ENCODE results near the gene FCGR3B.
"Not testable (repeated sequence)": the region's sequence is repeated elsewhere in the genome, so short reads cannot be mapped to it uniquely, and the experiment has no call there.

FCGR3B gene

GRCh38 chr1:161638251-161638993 lies 7.4 kb upstream of the FCGR3B start:
- DNase-seq (ENCODE audit: low read depth), result not testable (repeated sequence)

DNA sequence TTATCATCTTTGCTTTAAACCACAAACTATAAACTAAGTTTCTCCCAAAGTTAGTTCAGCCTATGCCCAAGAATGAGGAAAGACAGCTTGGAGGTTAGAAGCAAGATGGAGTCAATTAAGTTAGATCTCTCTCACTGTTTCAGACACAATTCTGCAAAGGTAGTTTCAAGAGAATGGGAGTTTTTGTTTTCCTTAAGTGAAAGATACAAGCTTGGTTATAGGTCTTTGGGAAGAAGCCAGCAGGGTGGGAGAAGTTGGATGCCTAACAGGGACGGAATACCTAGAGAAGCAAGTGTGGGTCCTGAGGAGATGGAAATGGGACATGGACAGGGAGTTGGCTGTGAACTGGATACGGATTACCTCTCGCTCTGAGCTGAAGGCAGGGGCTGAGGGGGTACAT lies 6.0 kb upstream of the FCGR3B start:
- not testable (repeated sequence) for DNase-seq (ENCODE audit: low read depth)

DNA sequence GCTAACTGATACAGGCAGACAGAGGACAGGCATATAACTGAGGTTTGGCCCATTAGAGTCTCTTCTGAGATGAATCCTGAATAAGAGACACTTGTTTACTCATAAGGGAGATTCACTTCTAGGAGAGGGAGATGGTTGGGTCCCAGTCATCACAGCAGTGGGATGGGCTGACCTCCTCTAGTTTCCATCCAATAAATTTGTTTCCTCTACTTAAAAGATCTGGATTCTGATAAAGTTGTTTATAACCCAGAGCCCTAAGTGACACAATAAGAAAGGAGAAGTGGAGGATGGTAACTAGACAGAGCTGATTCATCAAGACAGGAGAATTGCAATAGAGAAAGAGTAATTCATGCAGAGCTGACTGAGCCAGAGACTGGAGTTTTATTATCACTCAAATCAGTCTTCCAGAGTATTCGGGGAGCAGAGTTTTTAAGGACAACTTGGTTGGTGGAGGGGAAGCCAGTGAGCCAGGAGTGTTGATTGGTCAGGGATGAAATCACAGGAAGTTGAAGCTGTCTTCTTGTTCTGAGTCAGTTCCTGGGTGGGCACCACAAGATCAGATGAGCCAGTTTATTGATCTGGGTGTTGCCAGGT lies 5.3 kb upstream of the FCGR3B start:
- DNase-seq (ENCODE audit: low read depth), result not testable (repeated sequence)

DNA sequence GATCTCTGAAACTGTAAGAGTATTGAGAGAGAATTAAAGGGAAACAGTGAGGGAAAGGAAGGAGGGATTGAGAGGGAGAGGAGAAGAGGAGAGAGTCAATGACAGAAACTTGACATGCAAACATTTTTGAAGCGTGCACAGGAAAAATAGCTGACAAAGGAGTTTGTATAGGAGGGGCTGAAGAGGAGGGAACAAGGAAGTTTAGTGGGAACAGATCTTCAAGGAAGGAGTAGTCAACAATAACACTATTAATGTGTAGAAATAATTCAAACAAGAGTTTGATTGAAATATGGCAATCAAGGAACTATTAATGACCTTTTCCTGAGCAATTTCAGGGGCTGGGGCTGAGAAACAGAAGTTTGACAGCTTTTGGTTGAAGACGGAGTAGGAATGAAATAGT lies 4.0 kb upstream of the FCGR3B start:
- not testable (repeated sequence) for DNase-seq (ENCODE audit: low read depth)

DNA sequence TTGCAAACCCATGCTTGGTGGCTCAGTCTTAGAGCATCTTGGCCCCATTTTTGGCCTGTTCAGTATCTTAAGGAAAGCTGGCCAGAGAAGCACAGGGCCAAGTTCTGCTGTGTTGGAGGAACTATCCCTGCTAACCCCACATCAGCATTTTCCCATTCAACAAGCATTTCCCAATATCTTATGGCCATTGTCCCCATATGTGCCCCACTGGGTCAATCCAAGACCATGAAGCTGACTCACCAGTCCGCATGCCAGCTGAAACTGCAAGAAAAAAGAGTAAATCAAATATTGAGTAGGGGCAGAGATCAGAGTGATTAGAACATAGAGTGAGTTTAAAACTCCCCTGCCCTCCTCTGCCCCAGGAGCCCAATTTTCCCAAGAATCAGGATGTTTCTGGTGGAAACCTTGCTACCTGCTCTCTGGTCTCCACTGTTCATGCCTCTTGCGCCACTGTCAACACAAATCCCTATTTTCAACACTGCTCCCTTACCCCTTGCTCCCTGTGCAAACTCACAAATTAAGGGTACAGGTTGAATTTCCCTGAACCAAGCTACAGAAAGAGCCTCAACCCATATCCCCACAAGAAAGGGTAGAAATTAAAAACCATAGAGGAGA lies 741 bp downstream of the FCGR3B start:
- DNase-seq (ENCODE audit: low read depth), result not testable (repeated sequence)

GRCh38 chr1:161626445-161627146 lies 4.4 kb downstream of the FCGR3B start:
- DNase-seq (ENCODE audit: low read depth), result not testable (repeated sequence)

GRCh38 chr1:161624605-161625004 lies 6.4 kb downstream of the FCGR3B start:
- DNase-seq (ENCODE audit: low read depth), result not testable (repeated sequence)

GRCh38 chr1:161623401-161624051 lies 7.5 kb downstream of the FCGR3B start:
- DNase-seq (ENCODE audit: low read depth), result not testable (repeated sequence)

GRCh38 chr1:161622054-161622453 lies 8.9 kb downstream of the FCGR3B start:
- not testable (repeated sequence) for DNase-seq (ENCODE audit: low read depth)

- DNase-seq (ENCODE audit: low read depth), result peak; percentile 33
Measured at GRCh38 chr1:161621181-161622000, 9.6 kb downstream of the FCGR3B start.

DNA sequence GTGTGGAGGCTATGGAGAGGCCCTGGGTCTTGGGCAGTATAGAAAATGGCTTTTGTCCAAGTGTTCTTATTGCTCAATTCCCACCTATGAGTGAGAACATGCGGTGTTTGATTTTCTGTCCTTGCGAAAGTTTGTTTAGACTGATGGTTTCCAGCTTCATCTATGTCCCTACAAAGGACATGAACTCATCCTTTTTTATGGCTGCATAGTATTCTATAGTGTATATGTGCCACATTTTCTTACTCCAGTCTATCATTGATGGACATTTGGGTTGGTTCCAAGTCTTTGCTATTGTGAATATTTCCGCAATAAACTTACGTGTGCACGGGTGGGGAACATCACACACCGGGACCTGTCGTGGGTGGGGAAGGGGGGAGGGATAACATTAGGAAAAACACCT lies 10.6 kb downstream of the FCGR3B start:
- not testable (repeated sequence) for DNase-seq (ENCODE audit: low read depth)

- not testable (repeated sequence) for DNase-seq (ENCODE audit: low read depth)
Measured at GRCh38 chr1:161618517-161618916, 12.5 kb downstream of the FCGR3B start.

GRCh38 chr1:161616417-161616816 lies 14.6 kb downstream of the FCGR3B start:
- DNase-seq (ENCODE audit: low read depth), result not testable (repeated sequence)

- DNase-seq (ENCODE audit: low read depth), result not testable (repeated sequence)
Measured at GRCh38 chr1:161613142-161613514, 17.8 kb downstream of the FCGR3B start.

- DNase-seq (ENCODE audit: low read depth), result peak; percentile 89
Measured at GRCh38 chr1:161612322-161613141, 18.4 kb downstream of the FCGR3B start.

DNA sequence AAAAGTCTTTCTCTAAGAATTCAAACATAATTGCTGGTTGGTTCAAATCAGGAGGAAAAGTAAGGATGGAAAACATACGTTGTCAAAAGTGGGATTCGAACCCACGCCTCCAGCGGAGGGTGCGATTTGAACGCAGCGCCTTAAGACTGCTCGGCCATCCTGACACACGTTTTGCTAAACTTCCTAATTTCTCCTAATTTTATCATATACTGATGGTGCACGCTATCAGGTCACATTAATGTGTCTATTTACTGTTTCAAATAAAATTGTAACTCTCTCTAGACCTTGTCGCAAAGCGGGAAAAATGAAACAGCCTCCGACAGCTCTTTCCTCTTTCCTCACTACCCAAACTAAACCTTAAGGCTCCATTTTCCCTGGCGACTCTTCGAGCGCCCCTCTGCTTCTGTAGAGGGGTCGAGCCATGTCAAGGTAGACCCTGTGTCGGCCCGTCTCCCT lies 19.1 kb downstream of the FCGR3B start:
- not testable (repeated sequence) for DNase-seq (ENCODE audit: low read depth)

- DNase-seq (ENCODE audit: low read depth), result not testable (repeated sequence)
Measured at GRCh38 chr1:161610198-161610597, 20.8 kb downstream of the FCGR3B start.

- not testable (repeated sequence) for DNase-seq (ENCODE audit: low read depth)
Measured at GRCh38 chr1:161606541-161607336, 24.2 kb downstream of the FCGR3B start.
